K562 (cell line): Measurements from ENCODE around the gene NPAS3. TPM values are rescaled to one million over a fixed set of nuclear protein-coding genes. Genes with fewer than 3 reads are reported as not detected.
A peak's percentile ranks its signal among the peaks of the same experiment; 100 is the strongest.

ENCODE experiments used
- ATAC-seq: fragments of 200-7000 bp; cut with Tn5 transposase; 3 replicates; pipeline ENCODE4 v1.9.1; 2020; ENCODE audit warnings: moderate library complexity
- BruUV-seq: library from RNA; stranded (reverse); fragments of 400-500 nt; replicated peaks from 2 replicates; lab custom pipeline; 2021; lab: Mats Ljungman, UMichigan
- CTCF ChIA-PET: fragments of 300-600 bp; formaldehyde crosslinking; extraction: SDS; loops from one replicate; lab custom pipeline; 2021; ENCODE audit warnings: low intra/inter-chr PET ratio; lab: Yijun Ruan, JAX
- POLR2A ChIA-PET: fragments of 300-600, 350-650 bp; sonication (Branson Sonifier 250); formaldehyde crosslinking; extraction: SDS; loops from one replicate; lab custom pipeline; 2021; ENCODE audit warnings: antibody characterized with exemption, inconsistent platforms; lab: Yijun Ruan, JAX
- DNase-seq, 4 experiments: peaks; one replicate each; pipeline versions ENCODE4 v3.0.0 to v3.0.0-alpha.2; 2011 to 2018; ENCODE audit warnings: low spot score in 3 of 4, mixed read lengths in 3 of 4; ENCODE audit errors: extremely low read depth in 1 of 4
- FAIRE-seq: peaks from 2 replicates; lab custom pipeline; 2011; peaks lifted over from hg19 to GRCh38; lab: Jason Lieb, UNC
- H2AFZ ChIP-seq: 2 replicates; pipeline ENCODE4 v1.6.0; 2011; ENCODE audit warnings: low read depth, low read length, control low read depth, inconsistent platforms
- H3K27ac ChIP-seq: fragments of 200-600 bp; 3 replicates; pipeline ENCODE4 v1.8.0; 2011; ENCODE audit warnings: low read depth, mild to moderate bottlenecking, control low read depth, inconsistent platforms, low read length, moderate library complexity, mixed read lengths; ENCODE audit errors: extremely low read depth
- H3K27me3 ChIP-seq, 2 experiments: fragments of 300-600 bp in 1 of 2; 2 replicates in 1 of 2; 3 replicates in 1 of 2; pipeline versions ENCODE4 v1.6.0 to v1.8.0; 2011; ENCODE audit warnings: inconsistent platforms in 2 of 2, low read length in 2 of 2, mild to moderate bottlenecking in 1 of 2, mixed read lengths in 1 of 2, moderate library complexity in 1 of 2; ENCODE audit not compliant: control insufficient read depth in 2 of 2, insufficient read depth in 2 of 2
- H3K36me3 ChIP-seq: fragments of 300-600 bp; 3 replicates; pipeline ENCODE4 v1.8.0; 2011; ENCODE audit warnings: mild to moderate bottlenecking, low read length, inconsistent platforms; ENCODE audit not compliant: control insufficient read depth, insufficient read depth
- H3K4me1 ChIP-seq, 2 experiments: fragments of 200-600 bp in 1 of 2; replicated peaks in 1 of 2; 2 replicates in 1 of 2; 3 replicates in 1 of 2; pipeline versions ENCODE4 v1.5.1 to v1.8.0; 2011; ENCODE audit warnings: inconsistent platforms in 2 of 2, low read length in 2 of 2, mild to moderate bottlenecking in 1 of 2, mixed read lengths in 1 of 2, moderate library complexity in 1 of 2; ENCODE audit not compliant: control insufficient read depth in 2 of 2, insufficient read depth in 2 of 2
- H3K4me2 ChIP-seq: 2 replicates; pipeline ENCODE4 v1.6.1; 2011; ENCODE audit warnings: low read length, control low read depth, inconsistent platforms, mixed read lengths; ENCODE audit not compliant: insufficient read depth
- H3K4me3 ChIP-seq: fragments of 200-600 bp; sonication (generic), shearing (Covaris generic); 2 replicates; pipeline ENCODE4 v1.5.1; 2016; ENCODE audit warnings: control low read depth, inconsistent platforms
- H3K79me2 ChIP-seq: fragments of 200-600 bp; 3 replicates; pipeline ENCODE4 v1.8.0; 2011; ENCODE audit warnings: low read length, inconsistent platforms; ENCODE audit not compliant: control insufficient read depth, insufficient read depth
- H3K9ac ChIP-seq, 2 experiments: 2 replicates each; pipeline versions ENCODE4 v1.6.0 to v1.6.1; 2011; ENCODE audit warnings: low read depth in 2 of 2, low read length in 2 of 2, control low read depth in 1 of 2, inconsistent platforms in 1 of 2, mild to moderate bottlenecking in 1 of 2, mixed read lengths in 1 of 2; ENCODE audit not compliant: insufficient read depth in 1 of 2
- H3K9me1 ChIP-seq: one replicate; pipeline ENCODE4 v1.6.0; 2011; ENCODE audit warnings: inconsistent platforms, mild to moderate bottlenecking, low read length, moderate library complexity; ENCODE audit not compliant: control insufficient read depth, insufficient read depth
- H3K9me3 ChIP-seq: replicated peaks from 2 replicates; pipeline ENCODE4 v1.5.1; 2011; ENCODE audit warnings: low read depth, low read length, inconsistent platforms; ENCODE audit not compliant: control insufficient read depth, insufficient read depth
- H4K20me1 ChIP-seq: replicated peaks from 2 replicates; pipeline ENCODE4 v1.6.1; 2011; ENCODE audit warnings: low read length, inconsistent platforms, mixed read lengths; ENCODE audit not compliant: control insufficient read depth, insufficient read depth
- ARHGAP35 ChIP-seq: fragments of 450-650 bp; IDR thresholded peaks from 2 replicates; pipeline ENCODE4 v1.6.1; 2018; ENCODE audit not compliant: partially characterized antibody
- ATF7 ChIP-seq: fragments of 450-650 bp; IDR thresholded peaks from 2 replicates; pipeline ENCODE4 v1.7.1; 2014; ENCODE audit warnings: mild to moderate bottlenecking, moderate library complexity
- CREB5 ChIP-seq: fragments of 250-450 bp; sonication (Bioruptor Pico); IDR thresholded peaks from 2 replicates; pipeline ENCODE4 v1.5.0; 2020; ENCODE audit warnings: mild to moderate bottlenecking
- FOXA3 ChIP-seq, 2 experiments: fragments of 450-650 bp in 1 of 2; sonication (generic) in 1 of 2; formaldehyde crosslinking; IDR thresholded peaks in 1 of 2; conservative IDR thresholded peaks in 1 of 2; 2 replicates each; pipeline versions ENCODE4 v1.4.0 to v1.8.0; 2020 to 2022; ENCODE audit warnings: mild to moderate bottlenecking in 2 of 2, missing genetic modification reagents in 1 of 2
- GABPA ChIP-seq: fragments of 200-800 bp; sonication (Bioruptor generic); conservative IDR thresholded peaks from 2 replicates; pipeline ENCODE4 v1.6.1; 2016; ENCODE audit warnings: low read depth, missing genetic modification characterization, missing compliant biosample characterization
- GABPB2 ChIP-seq: fragments of 250-450 bp; sonication (Bioruptor Pico); conservative IDR thresholded peaks from 2 replicates; pipeline ENCODE4 v1.5.1; 2021; ENCODE audit warnings: mild to moderate bottlenecking
- KLF13 ChIP-seq: fragments of 450-650 bp; IDR thresholded peaks from 2 replicates; pipeline ENCODE4 v1.6.1; 2016; ENCODE audit warnings: missing genetic modification characterization, low read depth, mild to moderate bottlenecking, missing compliant biosample characterization, moderate library complexity, borderline replicate concordance
- L3MBTL2 ChIP-seq: fragments of 450-650 bp; IDR thresholded peaks from 2 replicates; pipeline ENCODE4 v1.6.1; 2016; ENCODE audit warnings: mild to moderate bottlenecking, moderate library complexity
- NFIC ChIP-seq: fragments of 450-650 bp; IDR thresholded peaks from 2 replicates; pipeline ENCODE4 v1.6.1; 2017; ENCODE audit warnings: mild to moderate bottlenecking, inconsistent platforms
- POLR2A ChIP-seq: fragments of 450-650 bp; conservative IDR thresholded peaks from 2 replicates; pipeline ENCODE4 v1.6.1; 2016
- SOX6 ChIP-seq: fragments of 450-650 bp; IDR thresholded peaks from 2 replicates; pipeline ENCODE4 v1.6.1; 2014; ENCODE audit warnings: mild to moderate bottlenecking
- TEAD1 ChIP-seq, 2 experiments: fragments of 450-650 bp in 1 of 2; sonication (generic) in 1 of 2; formaldehyde crosslinking; IDR thresholded peaks; 2 replicates each; pipeline versions ENCODE4 v1.4.0 to v1.8.0; 2020 to 2022; ENCODE audit warnings: mild to moderate bottlenecking in 2 of 2, missing genetic modification reagents in 1 of 2
- ZC3H8 ChIP-seq: fragments of 450-650 bp; IDR thresholded peaks from 2 replicates; pipeline ENCODE4 v1.6.1; 2017
- ZNF589 ChIP-seq: fragments of 200-800 bp; sonication (Bioruptor generic); IDR thresholded peaks from 2 replicates; pipeline ENCODE4 v1.6.1; 2016; ENCODE audit warnings: low read depth, missing genetic modification characterization, missing compliant biosample characterization
- WGBS: fragments of 100-300 bp; shearing (Covaris generic); methylation state at CpG from one replicate; pipeline ENCODE4 v1.1.6; 2016; ENCODE audit warnings: low coverage, mixed read lengths; ENCODE audit not compliant: insufficient coverage; ENCODE audit errors: missing lambda C conversion rate; 5-methylcytosine and 5-hydroxymethylcytosine counted together
- in situ Hi-C: fragments of 300-500 bp; cut with MboI; formaldehyde crosslinking; loops from 4 replicates; pipeline ENCODE4 v1.15.0; 2018; ENCODE audit warnings: inconsistent platforms, mixed read lengths
- intact Hi-C: fragments of 100-400 bp; cut with micrococcal nuclease; formaldehyde crosslinking; loops from 2 replicates; pipeline ENCODE4 v1.14.2; 2022
- polyA plus RNA-seq, 8 experiments: library from polyadenylated mRNA; depleted of rRNA in 4 of 8; stranded (reverse) in 5 of 8; unstranded in 3 of 8; fragments of >200 nt; fragmentation: Nextera tagmentation in 2 of 8; fragmentation: Illumina TruSeq in 1 of 8; extraction: Ambion mirVana in 2 of 8; extraction: Trizol in 1 of 8; gene quantifications; 2 replicates each; pipeline versions ENCODE4 v1.2.1 to v1.2.3, GENCODE V29; 2011 to 2014; ENCODE audit warnings: inconsistent platforms in 1 of 8, missing spikeins in 1 of 8
- total RNA-seq, 7 experiments: library from RNA; depleted of rRNA in 6 of 7; stranded (reverse); fragments of >200 nt in 6 of 7; fragmentation: Illumina TruSeq in 2 of 7; extraction: Trizol in 2 of 7; gene quantifications; 2 replicates each; pipeline versions ENCODE4 v1.2.1 to v1.2.3, GENCODE V29; 2011 to 2021; ENCODE audit warnings: low replicate concordance in 1 of 7
- TF ChIP-seq, protein P1 (sequence below): fragments of 450-650 bp; IDR thresholded peaks from 2 replicates; pipeline ENCODE4 v1.6.1; 2017; ENCODE audit warnings: antibody characterized with exemption, mild to moderate bottlenecking

Gene NPAS3
- total and polyA plus RNA-seq, 9 of the 15 experiments (the other 6 are each of a cell fraction or from before 2014, with no cell fraction given) = 0.04 TPM; not detected in 8

DNA sequence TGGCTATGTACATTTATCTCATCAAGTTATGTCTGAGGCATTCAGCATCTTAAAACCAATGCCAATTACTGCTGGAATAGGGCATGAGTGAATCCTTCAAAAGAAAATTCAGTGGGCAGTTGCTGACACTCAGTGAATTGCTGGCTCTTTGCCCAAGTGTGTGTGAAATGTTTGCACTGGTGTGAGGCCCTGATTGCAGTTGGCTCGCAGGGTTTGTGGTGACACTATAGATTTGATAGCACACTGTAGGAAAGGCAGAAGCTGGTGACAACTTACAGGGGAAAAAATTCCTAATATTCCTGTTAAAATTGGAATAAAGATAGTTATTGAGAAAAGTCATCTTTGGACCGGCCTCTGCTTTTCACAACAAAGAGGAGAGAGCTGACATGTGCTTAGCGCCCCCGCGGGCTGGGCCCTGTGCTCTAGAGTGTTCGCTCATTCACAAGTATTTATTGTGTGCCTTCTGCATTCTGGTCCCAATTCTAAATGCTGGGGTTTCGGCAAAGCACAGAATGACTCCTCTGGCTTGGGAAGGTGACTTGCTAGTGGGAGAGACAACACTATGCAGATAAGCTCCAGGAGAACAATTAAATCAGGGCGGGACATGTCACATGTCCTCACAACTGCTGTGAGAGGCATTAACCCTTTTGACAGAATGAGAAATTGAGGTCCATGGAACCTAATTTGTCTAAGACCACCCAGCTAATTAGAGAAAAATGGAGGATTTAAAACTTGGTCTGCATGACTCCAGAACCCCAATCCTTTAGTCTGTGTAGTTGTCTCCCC lies 418.7 kb downstream of the NPAS3 start:
- Histone ChIP-seq H4K20me1 (no peaks in the 10 kb centered on the region), H3K4me1 (peaks cover 8 to 21% of the 10 kb centered on the region in 2 experiments; a peak in 4 of 5 replicates), H3K9ac (no peak overlapping the region), H3K79me2 (no peaks in the 10 kb centered on the region), H3K9me1 (no peaks in the 10 kb centered on the region), H3K36me3 (no peaks in the 10 kb centered on the region), H2AFZ (no peak overlapping the region), H3K4me3 (no peak overlapping the region), H3K27me3 (no peaks in the 10 kb centered on the region), H3K9me3 (no peaks in the 10 kb centered on the region), H3K4me2 (no peak overlapping the region), H3K27ac (no peak overlapping the region)
- POLR2A ChIA-PET = interaction anchor here (1.1 kb wide), 1 partner anchor 19 kb away, joined by 3 read pairs; no protein-coding TSS in a partner anchor
- 18% methylated on average over 8 of the region's 8 CpGs for WGBS
- FAIRE-seq (no peak), ATAC-seq (peak; percentile 39; the same call in 2 of the 3 replicates), DNase-seq (peak in 1 of 4 experiments; percentile 8)
- in situ Hi-C loops = no loop called here
- BruUV-seq = no TSS peak
- intact Hi-C loops = no loop called here
- CTCF ChIA-PET = no interaction called here
- TF ChIP-seq CREB5 (CRISPR knock-in tag) = no peak
- peak; percentile 53; the same call in 1 of the 2 replicates for TF ChIP-seq NFIC
- peak; percentile 52 for TF ChIP-seq L3MBTL2
- TF ChIP-seq, protein P1, sequence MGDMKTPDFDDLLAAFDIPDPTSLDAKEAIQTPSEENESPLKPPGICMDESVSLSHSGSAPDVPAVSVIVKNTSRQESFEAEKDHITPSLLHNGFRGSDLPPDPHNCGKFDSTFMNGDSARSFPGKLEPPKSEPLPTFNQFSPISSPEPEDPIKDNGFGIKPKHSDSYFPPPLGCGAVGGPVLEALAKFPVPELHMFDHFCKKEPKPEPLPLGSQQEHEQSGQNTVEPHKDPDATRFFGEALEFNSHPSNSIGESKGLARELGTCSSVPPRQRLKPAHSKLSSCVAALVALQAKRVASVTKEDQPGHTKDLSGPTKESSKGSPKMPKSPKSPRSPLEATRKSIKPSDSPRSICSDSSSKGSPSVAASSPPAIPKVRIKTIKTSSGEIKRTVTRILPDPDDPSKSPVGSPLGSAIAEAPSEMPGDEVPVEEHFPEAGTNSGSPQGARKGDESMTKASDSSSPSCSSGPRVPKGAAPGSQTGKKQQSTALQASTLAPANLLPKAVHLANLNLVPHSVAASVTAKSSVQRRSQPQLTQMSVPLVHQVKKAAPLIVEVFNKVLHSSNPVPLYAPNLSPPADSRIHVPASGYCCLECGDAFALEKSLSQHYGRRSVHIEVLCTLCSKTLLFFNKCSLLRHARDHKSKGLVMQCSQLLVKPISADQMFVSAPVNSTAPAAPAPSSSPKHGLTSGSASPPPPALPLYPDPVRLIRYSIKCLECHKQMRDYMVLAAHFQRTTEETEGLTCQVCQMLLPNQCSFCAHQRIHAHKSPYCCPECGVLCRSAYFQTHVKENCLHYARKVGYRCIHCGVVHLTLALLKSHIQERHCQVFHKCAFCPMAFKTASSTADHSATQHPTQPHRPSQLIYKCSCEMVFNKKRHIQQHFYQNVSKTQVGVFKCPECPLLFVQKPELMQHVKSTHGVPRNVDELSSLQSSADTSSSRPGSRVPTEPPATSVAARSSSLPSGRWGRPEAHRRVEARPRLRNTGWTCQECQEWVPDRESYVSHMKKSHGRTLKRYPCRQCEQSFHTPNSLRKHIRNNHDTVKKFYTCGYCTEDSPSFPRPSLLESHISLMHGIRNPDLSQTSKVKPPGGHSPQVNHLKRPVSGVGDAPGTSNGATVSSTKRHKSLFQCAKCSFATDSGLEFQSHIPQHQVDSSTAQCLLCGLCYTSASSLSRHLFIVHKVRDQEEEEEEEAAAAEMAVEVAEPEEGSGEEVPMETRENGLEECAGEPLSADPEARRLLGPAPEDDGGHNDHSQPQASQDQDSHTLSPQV = no peak
- no peak for TF ChIP-seq GABPA (tag)
- TF ChIP-seq GABPB2 = no peak
- no peak for TF ChIP-seq POLR2A
- TF ChIP-seq ATF7 = no peak
- TF ChIP-seq ARHGAP35 = no peak
- no peak for TF ChIP-seq FOXA3 (CRISPR knock-in tag; conservative IDR thresholded peaks at IDR 0.05 in 1 of 2, IDR thresholded peaks at IDR 0.05 in 1 of 2)
- no peak for TF ChIP-seq TEAD1 (CRISPR knock-in tag; IDR thresholded peaks at IDR 0.05)
- no peak for TF ChIP-seq ZC3H8
- TF ChIP-seq SOX6 = peak; percentile 90
- TF ChIP-seq ZNF589 (CRISPR knock-in tag) = no peak
- TF ChIP-seq KLF13 (tag) = no peak
